ENCODE results near the gene EMP3.

EMP3 gene

DNA sequence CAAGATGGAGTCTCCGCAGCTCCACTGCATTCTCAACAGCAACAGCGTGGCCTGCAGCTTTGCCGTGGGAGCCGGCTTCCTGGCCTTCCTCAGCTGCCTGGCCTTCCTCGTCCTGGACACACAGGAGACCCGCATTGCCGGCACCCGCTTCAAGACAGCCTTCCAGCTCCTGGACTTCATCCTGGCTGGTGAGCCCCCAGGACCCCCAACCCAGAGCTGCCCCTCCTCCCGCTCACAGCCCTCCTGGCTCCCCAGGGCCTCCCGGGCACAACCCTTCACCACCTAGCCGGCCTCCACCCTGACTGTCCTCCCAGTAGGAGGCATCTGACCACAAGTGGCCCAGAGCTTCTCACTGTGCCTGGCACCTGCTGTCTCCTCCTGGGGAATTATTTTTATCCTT is 48.2 kb downstream of the EMP3 start:
- no peak for DNase-seq (ENCODE audit: low read depth, low spot score)

DNA sequence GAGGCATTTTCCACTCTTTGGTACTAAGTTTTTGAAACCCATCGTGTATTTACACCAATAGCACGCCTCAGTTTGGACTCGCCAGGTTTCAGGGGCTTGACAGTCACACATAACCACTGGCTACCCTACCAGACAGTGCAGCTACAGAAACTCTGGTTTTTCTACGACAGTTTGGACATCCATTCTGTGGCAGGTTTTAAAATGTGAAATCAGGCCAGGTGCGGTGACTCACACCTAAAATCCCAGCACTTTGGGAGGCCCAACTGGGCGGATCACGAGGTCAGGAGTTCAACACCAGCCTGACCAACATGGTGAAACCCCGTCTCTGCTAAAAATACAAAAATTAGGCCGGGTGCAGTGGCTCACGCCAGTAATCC is 52.8 kb downstream of the EMP3 start:
- DNase-seq (ENCODE audit: low read depth, low spot score), result no peak

DNA sequence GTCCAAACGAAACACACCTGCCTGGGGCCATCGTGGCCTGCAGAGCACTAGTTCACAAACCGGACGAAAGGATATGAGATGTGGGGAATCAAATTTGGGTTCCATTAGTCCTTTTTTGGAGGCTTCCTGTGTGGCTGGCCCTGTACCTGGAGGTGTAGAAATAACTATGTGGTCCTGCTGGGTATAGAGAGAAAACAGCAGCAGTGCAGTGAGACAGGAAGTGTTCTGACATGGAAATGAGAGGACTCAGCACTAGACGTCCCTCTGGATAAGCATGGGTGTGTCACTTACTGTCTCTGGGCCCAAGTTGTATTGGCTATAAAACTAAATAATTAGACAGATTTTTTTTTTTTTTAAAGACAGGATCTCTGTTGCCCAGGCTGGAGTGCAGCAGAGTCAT is 53.7 kb downstream of the EMP3 start:
- no peak for DNase-seq (ENCODE audit: low read depth, low spot score)

All from smooth muscle cell of the brain vasculature (primary cell).